ENCODE data around the gene ZNF627. TPM values are rescaled to one million over a fixed set of nuclear protein-coding genes. Genes with fewer than 3 reads are reported as not detected.

ZNF627 gene
- total and polyA plus RNA-seq, 9 donors = 14.4 to 31.5 (median 17.5) TPM

DNA sequence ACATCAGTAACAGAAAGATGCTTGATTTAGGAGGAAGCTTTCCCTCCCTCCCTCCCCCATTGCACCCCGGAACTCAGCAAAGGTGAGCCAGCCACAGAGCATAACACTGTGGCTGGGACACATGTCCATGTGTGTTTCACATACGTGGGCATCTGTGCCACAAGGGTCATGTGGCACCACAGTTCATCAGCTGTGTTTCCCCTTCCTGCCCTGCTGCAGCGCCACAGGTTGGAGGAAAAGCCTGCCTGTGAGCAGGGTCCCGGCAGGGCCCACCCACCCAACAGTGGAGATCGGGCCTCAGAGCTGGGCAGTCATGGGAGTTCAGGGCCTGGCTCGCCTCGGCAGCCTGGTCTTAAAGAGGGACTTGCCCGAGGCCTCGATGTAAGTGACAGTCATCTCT, 22.6 kb upstream of the ZNF627 start:
- no peaks in the 10 kb centered on the region for H3K36me3 ChIP-seq
- H3K27ac ChIP-seq = no peak overlapping the region
- H3K9me3 ChIP-seq = no peaks in the 10 kb centered on the region
- intact Hi-C loops (cut with DNase I) = no loop called here
- H3K4me3 ChIP-seq = no peak overlapping the region
- DNase-seq = no peak
- WGBS, 3 donors = 85 to 92% (median 87%) methylated on average over 9 of the region's 9 CpGs
- peaks cover 12% of the 10 kb centered on the region for H3K4me1 ChIP-seq (ENCODE audit: insufficient read depth)
- TF ChIP-seq EP300 (IDR thresholded peaks at IDR 0.05) = no peak
- TF ChIP-seq POLR2A (IDR thresholded peaks at IDR 0.05) = no peak
- TF ChIP-seq, protein P1, sequence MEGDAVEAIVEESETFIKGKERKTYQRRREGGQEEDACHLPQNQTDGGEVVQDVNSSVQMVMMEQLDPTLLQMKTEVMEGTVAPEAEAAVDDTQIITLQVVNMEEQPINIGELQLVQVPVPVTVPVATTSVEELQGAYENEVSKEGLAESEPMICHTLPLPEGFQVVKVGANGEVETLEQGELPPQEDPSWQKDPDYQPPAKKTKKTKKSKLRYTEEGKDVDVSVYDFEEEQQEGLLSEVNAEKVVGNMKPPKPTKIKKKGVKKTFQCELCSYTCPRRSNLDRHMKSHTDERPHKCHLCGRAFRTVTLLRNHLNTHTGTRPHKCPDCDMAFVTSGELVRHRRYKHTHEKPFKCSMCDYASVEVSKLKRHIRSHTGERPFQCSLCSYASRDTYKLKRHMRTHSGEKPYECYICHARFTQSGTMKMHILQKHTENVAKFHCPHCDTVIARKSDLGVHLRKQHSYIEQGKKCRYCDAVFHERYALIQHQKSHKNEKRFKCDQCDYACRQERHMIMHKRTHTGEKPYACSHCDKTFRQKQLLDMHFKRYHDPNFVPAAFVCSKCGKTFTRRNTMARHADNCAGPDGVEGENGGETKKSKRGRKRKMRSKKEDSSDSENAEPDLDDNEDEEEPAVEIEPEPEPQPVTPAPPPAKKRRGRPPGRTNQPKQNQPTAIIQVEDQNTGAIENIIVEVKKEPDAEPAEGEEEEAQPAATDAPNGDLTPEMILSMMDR (IDR thresholded peaks at IDR 0.05) = no peak
- no peaks in the 10 kb centered on the region for H3K27me3 ChIP-seq

DNA sequence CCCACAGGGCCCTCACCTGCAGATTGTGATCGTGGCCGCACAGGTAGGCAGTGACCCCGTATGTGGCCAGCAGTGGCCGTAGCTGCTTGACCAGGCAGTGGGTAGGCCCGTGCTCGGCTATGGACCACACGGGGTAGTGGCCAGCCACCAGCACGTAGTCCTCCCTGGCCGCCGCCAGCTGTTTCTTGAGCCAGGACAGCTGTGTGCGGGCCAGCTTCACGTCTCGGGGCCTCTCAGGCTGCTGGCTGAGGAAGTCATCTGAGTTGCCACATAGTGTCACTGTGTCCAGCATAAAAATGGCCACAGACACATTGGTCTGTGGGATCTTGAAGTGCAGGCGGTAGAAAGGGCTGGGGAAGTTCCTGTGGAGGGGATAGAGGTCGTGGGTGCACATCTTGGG, 21.1 kb upstream of the ZNF627 start:
- Histone ChIP-seq H3K9me3 (no peaks in the 10 kb centered on the region), H3K4me1 (ENCODE audit: insufficient read depth) (peaks cover 12% of the 10 kb centered on the region), H3K4me3 (no peak overlapping the region), H3K27ac (no peak overlapping the region), H3K27me3 (no peaks in the 10 kb centered on the region), H3K36me3 (no peaks in the 10 kb centered on the region)
- WGBS, 3 donors = 89 to 93% (median 90%) methylated on average over 14 to 15 of the region's 15 CpGs
- no peak for TF ChIP-seq POLR2A (IDR thresholded peaks at IDR 0.05)
- no peak for TF ChIP-seq EP300 (IDR thresholded peaks at IDR 0.05)
- TF ChIP-seq, protein P1 (IDR thresholded peaks at IDR 0.05) = no peak
- intact Hi-C loops (cut with DNase I) = no loop called here
- no peak for DNase-seq

DNA sequence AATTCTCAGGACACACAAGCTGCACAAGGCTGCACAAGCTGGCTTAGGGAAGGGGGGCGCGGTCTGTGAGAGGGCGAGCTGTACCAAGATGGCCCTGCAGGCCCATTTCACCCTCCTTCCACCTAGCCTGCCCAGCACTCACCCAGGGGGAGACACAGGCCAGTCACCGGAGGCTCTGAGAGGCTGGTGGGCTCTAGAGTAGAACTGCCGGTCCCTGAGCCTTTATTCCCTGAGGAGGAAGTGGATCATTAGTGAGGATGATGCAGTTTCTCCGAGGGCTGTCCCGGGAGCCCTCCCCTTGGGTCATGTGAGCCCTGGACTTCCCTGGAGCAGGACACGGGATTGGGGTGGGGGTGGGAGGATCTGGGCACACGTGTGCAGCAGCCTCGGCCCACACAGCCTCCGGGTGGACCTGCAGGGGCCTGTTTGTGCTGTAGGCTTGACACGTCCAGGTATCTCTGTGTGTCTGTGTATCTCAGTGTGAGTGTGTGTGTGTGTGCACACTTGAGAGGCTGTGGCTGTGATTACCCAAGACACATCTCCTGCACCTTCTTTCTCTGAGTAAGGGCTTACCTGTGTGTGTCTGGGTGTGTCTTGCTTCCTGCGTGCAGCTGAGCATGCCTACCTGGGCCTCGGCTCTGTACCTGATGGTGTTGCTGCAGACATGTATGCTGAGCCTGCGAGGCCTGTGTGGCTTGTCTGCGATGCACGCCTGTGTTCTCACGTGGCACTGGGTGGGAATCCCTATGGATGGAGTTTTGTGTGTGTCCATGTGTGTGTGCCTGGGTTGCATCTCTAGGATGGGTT, 19.6 kb upstream of the ZNF627 start, which contains the start of gene ACP5:
ACP5 (minus strand) TSS at position 195 of the 807 bp plus-strand sequence. CDS start 328 bp downstream, outside the sequence.
- 50 to 72% (median 52%) methylated on average over 11 to 18 of the region's 18 CpGs for WGBS, 3 donors
- H3K36me3 ChIP-seq = no peaks in the 10 kb centered on the region
- no peaks in the 10 kb centered on the region for H3K9me3 ChIP-seq
- intact Hi-C loops (cut with DNase I) = no loop called here
- peaks cover 12% of the 10 kb centered on the region for H3K4me1 ChIP-seq (ENCODE audit: insufficient read depth)
- H3K27ac ChIP-seq = peak within 1 kb of the TSS; percentile 30 to 58
- TF ChIP-seq POLR2A (IDR thresholded peaks at IDR 0.05) (no peak), EP300 (IDR thresholded peaks at IDR 0.05) (no peak)
- TF ChIP-seq, protein P1 (IDR thresholded peaks at IDR 0.05) = no peak
- H3K4me3 ChIP-seq = peak within 1 kb of the TSS; percentile 12
- peak in 4 of 5 donors; percentile 35 to 65 (median 46) for DNase-seq
- no peaks in the 10 kb centered on the region for H3K27me3 ChIP-seq

DNA sequence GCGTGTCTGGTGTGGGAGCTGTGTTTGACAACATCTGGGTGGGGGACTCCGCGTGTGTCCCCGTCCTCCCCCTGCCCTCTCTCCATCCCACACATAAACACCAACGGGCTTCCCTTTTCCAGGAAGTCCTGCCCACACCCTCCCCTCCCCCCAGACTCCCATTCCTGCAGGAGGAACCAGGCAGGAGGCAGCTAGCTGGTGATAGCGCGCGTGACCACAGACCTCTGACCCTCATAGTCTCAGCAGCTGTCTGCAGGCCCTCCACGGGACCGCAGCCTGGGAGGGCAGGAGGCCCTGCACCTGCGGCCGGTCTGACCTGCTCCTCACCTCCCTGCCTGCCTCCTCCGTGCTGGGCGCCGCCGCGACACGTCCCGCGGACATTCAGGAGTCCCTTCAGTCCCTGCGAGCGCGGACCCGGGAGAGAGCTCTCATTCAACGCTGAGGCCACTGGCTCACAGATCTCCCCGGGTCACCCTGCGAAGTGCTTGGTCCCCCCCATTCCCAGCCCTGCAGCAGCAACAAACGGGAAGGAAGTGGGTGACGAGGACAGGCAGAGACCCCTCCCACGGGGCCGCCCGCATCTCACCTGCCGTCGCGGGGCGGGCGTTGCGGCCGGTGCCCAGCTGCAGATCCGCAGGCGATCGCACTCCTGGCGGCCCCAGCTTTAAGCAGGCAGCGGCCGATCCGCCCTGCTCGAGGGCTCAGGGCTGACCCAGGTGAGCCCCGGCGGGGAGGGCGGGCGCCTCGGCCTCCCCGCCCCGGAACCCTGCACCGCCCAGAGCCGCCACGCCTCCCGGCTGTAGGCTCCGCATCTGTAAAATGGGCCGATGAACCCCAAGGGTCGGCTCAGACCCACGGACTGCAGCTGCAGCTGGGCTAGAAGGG, 18.8 kb upstream of the ZNF627 start:
- no peak for TF ChIP-seq EP300 (IDR thresholded peaks at IDR 0.05)
- TF ChIP-seq, protein P1 (IDR thresholded peaks at IDR 0.05) = no peak
- TF ChIP-seq POLR2A (IDR thresholded peaks at IDR 0.05) = no peak
- H3K4me1 ChIP-seq (ENCODE audit: insufficient read depth) = peaks cover 12% of the 10 kb centered on the region
- H3K27ac ChIP-seq = peak overlapping the region in 1 of 2 donors; percentile 30
- DNase-seq = peak; percentile 64 to 83 (median 72)
- 6 to 12% (median 12%) methylated on average over 48 to 62 of the region's 62 CpGs for WGBS, 3 donors
- H3K9me3 ChIP-seq = no peaks in the 10 kb centered on the region
- intact Hi-C loops (cut with DNase I) = no loop called here
- no peaks in the 10 kb centered on the region for H3K36me3 ChIP-seq
- no peaks in the 10 kb centered on the region for H3K27me3 ChIP-seq
- H3K4me3 ChIP-seq = peak overlapping the region; percentile 12

Measured in ovary (tissue), 9 donors.